ENCODE results near the gene OR6K3.

Gene OR6K3

DNA sequence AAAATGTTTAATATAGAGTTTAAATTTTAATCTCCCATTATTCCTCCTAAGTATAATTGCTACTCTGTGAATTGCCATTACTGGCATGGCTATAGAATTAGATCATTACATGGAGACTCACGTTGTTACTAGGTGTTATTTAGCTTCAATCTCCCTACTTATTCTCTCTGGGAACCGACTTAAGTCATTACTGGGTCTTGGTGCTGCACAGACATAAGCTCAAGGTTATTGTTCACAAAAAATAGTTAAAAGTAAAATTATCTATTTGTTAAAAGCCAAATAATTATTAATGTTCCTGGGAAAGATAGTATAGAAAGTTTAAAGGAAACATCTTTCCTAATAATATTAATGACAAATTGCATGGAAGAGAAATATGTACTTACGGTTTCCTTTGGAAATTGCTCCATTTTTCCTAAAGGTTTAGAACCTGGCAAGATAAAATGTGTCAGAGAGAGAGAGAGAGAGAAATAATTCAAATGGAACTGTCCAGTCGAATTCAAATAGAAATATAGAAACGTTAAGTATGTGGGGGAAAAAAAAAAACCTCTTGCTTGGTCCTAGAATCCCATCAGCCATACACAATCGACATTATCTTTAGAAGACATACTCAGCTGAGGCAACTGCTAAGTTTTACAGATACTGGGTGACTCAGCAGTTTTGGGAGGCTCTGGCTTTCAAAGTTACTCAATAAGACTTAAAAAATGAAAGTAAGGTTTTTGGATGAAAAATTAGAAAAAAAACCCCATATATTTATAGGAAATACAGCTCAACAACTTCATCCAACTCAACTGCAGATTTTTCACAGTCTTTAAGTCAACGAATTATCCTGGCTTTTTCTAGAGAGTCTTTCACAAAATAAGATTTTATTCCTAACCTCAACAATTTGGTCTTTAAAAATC is 34.2 kb downstream of the OR6K3 start, which contains the start of gene SPTA1:
TSS of gene SPTA1 (minus strand) at position 605 of the 899 bp plus-strand sequence. CDS start at position 407, 198 bp downstream.
- no peak for DNase-seq

DNA sequence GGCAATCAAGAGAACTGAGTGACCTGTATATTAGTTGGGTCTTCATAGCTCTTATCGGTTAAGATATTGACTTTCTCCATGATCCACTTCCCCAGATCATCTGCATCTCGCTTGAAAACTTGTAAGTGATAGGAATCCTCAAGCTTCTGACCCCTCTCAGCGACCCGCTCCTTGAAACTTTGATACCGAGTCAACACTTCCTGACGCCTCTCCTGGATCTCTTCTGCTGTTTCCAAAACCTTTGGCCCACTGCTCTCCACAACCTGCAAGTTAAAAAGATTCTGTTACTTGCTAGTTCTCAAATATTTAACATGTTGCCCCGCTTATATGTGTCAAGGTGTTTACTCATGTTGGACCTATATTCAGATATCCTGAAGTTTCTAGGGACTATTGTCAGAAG is 35.4 kb downstream of the OR6K3 start:
- DNase-seq, result no peak

DNA sequence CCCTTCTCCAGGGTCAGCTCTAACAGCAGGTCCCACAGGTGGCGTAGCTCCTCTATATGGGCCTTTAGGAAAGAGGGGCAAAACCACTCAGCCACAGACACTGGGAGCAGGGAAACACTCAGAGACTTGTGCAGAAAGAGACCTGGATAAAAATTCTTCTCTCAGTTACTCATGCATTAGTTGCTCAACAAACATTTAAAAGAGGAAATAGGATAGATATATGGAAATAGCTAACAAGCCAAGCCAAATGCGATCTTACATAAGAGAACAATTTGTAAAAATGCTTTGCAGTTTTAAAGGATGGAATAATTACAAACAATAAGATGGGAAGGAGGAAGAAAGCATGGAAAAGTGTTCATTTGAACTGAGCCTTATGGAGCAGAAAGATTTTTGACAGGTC is 38.9 kb downstream of the OR6K3 start:
- DNase-seq, result no peak

DNA sequence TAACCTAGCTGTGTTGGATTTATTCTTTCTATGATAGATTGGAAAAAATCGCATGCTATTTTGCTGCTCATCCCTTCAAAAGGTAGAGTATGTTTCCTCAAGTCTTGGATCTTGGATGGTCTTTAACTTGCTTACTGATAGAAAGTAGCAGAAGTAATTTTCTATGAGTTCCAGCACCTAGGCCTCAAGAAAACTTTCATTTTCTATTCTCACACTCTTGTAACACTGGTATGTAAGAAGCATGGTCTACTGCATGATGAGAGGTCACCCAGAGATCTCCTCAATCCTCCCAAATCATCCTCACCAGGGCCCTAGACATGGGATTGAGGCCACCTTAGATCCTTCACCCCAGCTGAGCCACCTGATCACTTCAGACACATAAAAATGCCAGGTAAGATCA is 41.2 kb downstream of the OR6K3 start:
- DNase-seq, result no peak

DNA sequence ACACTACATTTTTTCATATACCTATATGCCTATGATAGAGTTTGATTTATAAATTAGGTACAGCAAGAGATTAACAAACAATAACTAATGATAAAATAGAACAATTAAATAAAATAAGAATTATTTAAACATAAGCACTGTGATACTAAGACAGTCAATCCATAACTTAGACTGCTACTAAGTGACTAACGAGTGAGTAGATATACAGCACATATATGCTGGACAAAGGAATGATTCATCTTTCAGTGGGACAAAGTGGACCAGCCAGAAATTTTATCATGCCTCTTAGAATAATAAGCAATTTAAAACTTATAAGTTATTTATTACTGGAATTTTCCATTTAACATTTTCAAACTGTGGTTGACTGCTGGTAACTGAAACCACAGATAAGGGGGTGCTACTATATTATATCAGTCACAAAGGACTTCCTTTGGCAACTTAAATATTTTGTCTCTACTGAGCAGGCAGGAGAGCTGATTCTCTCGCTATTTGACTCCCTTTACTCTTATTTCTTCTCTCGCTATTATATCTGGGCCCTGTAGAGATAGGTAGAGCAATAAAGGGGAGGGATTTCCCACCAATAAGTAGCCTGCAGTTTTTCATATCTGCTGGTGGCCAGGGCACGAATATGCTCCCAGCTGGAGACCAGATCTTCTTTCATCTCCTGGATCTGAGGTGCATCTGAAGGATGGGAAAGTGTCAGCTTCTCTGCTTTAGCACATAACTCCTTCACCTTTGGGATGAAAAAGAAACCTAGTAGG is 44.8 kb downstream of the OR6K3 start:
- DNase-seq, result no peak

DNA sequence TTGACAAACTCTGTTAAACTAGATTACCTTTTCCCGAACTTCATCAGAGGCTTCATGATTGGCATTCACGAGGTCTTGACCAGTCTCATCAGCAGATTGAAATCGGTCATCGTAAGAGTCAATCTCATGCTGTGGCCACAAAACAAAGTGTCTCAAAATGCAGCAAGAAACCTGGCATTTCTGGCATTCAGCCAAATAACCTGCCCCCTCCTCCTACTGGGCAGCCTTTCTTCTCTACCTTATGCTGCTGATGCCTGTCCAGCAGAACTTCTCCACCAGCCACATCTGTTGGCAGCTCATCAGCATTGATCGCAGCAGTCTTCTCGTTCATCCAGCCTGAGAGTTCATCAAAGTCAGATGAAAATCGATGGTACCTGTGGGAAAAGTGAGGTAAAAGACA is 46.2 kb downstream of the OR6K3 start:
- no peak for DNase-seq
